PFSK-1 (cell line): ENCODE measurements around the gene ANKRD1.

Source experiments
- FOXP2 ChIP-seq: optimal IDR thresholded peaks from 2 replicates; pipeline ENCODE3; 2011; ENCODE audit warnings: borderline replicate concordance, control low read depth, inconsistent platforms; ENCODE audit not compliant: insufficient read depth; ENCODE audit errors: extremely low read length, extremely low read depth
- POLR2AphosphoS5 ChIP-seq: IDR thresholded peaks from 2 replicates; pipeline ENCODE4 v1.6.1; 2012; ENCODE audit warnings: low read depth, mild to moderate bottlenecking, control low read depth, low read length, moderate library complexity
- SIN3A ChIP-seq: IDR thresholded peaks from 2 replicates; pipeline ENCODE4 v1.6.1; 2012; ENCODE audit warnings: mild to moderate bottlenecking, low read length, moderate library complexity, borderline replicate concordance; ENCODE audit not compliant: insufficient read depth
- TAF1 ChIP-seq: IDR thresholded peaks from 2 replicates; pipeline ENCODE4 v1.6.1; 2012; ENCODE audit warnings: low read length, control low read depth, borderline replicate concordance; ENCODE audit not compliant: insufficient read depth
- TF ChIP-seq, protein P1 (sequence below), 2 experiments: IDR thresholded peaks; 2 replicates each; pipeline versions ENCODE4 v1.6.1 to v1.8.0; 2011 to 2012; ENCODE audit warnings: low read depth in 2 of 2, low read length in 2 of 2, control low read depth in 1 of 2, inconsistent platforms in 1 of 2, mild to moderate bottlenecking in 1 of 2, moderate library complexity in 1 of 2; ENCODE audit not compliant: insufficient read depth in 1 of 2

The ANKRD1 gene

GRCh38 chr10:90871279-90871765 is 49.6 kb downstream of the ANKRD1 start:
- TF ChIP-seq FOXP2 (no peak), TAF1 (peak; percentile 37; the same call in 1 of the 2 replicates), SIN3A (no peak)
- TF ChIP-seq, protein P1, sequence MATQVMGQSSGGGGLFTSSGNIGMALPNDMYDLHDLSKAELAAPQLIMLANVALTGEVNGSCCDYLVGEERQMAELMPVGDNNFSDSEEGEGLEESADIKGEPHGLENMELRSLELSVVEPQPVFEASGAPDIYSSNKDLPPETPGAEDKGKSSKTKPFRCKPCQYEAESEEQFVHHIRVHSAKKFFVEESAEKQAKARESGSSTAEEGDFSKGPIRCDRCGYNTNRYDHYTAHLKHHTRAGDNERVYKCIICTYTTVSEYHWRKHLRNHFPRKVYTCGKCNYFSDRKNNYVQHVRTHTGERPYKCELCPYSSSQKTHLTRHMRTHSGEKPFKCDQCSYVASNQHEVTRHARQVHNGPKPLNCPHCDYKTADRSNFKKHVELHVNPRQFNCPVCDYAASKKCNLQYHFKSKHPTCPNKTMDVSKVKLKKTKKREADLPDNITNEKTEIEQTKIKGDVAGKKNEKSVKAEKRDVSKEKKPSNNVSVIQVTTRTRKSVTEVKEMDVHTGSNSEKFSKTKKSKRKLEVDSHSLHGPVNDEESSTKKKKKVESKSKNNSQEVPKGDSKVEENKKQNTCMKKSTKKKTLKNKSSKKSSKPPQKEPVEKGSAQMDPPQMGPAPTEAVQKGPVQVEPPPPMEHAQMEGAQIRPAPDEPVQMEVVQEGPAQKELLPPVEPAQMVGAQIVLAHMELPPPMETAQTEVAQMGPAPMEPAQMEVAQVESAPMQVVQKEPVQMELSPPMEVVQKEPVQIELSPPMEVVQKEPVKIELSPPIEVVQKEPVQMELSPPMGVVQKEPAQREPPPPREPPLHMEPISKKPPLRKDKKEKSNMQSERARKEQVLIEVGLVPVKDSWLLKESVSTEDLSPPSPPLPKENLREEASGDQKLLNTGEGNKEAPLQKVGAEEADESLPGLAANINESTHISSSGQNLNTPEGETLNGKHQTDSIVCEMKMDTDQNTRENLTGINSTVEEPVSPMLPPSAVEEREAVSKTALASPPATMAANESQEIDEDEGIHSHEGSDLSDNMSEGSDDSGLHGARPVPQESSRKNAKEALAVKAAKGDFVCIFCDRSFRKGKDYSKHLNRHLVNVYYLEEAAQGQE (IDR thresholded peaks at IDR 0.05; ENCODE audit: insufficient read depth in 1 of 2, low read depth in 2 of 2, low read length in 2 of 2): no peak

GRCh38 chr10:90866050-90866598 is 54.8 kb downstream of the ANKRD1 start:
- TF ChIP-seq TAF1: no peak
- TF ChIP-seq SIN3A: no peak
- TF ChIP-seq FOXP2: no peak
- TF ChIP-seq, protein P1 (IDR thresholded peaks at IDR 0.05; ENCODE audit: insufficient read depth in 1 of 2, low read depth in 2 of 2, low read length in 2 of 2): no peak
- TF ChIP-seq POLR2AphosphoS5: no peak

GRCh38 chr10:90865401-90865800 is 55.5 kb downstream of the ANKRD1 start:
- TF ChIP-seq POLR2AphosphoS5 (no peak), SIN3A (no peak)
- TF ChIP-seq, protein P1 (IDR thresholded peaks at IDR 0.05; ENCODE audit: insufficient read depth in 1 of 2, low read depth in 2 of 2, low read length in 2 of 2): no peak

- TF ChIP-seq, protein P1 (IDR thresholded peaks at IDR 0.05; ENCODE audit: insufficient read depth in 1 of 2, low read depth in 2 of 2, low read length in 2 of 2): no peak
- TF ChIP-seq SIN3A: no peak
- no peak for TF ChIP-seq TAF1
- no peak for TF ChIP-seq FOXP2
- no peak for TF ChIP-seq POLR2AphosphoS5
Observed at GRCh38 chr10:90862908-90863514, 57.9 kb downstream of the ANKRD1 start.
